ENCODE data around the gene EFHC1.

DNA sequence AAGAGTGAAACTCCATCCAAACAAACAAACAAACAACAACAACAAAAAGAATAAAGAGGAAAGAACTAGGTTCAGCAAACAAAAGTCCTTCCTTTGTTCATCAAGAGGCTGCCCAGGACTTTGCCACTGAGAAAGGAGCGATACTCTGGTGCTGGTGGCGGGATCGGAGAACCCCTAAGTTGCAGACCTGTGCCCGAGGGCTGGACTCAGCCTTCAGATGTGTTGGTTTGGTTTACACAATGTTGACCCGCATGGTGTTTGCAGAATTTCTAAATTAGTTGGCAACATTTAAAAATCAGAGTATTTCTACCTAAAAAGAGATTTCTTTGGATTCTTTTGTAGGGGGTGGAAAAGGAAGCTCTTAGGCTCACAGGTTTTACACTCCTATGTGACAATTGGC lies 114.2 kb downstream of the EFHC1 start:
- TF ChIP-seq, protein P1, sequence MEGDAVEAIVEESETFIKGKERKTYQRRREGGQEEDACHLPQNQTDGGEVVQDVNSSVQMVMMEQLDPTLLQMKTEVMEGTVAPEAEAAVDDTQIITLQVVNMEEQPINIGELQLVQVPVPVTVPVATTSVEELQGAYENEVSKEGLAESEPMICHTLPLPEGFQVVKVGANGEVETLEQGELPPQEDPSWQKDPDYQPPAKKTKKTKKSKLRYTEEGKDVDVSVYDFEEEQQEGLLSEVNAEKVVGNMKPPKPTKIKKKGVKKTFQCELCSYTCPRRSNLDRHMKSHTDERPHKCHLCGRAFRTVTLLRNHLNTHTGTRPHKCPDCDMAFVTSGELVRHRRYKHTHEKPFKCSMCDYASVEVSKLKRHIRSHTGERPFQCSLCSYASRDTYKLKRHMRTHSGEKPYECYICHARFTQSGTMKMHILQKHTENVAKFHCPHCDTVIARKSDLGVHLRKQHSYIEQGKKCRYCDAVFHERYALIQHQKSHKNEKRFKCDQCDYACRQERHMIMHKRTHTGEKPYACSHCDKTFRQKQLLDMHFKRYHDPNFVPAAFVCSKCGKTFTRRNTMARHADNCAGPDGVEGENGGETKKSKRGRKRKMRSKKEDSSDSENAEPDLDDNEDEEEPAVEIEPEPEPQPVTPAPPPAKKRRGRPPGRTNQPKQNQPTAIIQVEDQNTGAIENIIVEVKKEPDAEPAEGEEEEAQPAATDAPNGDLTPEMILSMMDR (optimal IDR thresholded peaks at IDR 0.05 in 1 of 3, IDR thresholded peaks at IDR 0.05 in 1 of 3, conservative IDR thresholded peaks at IDR 0.05 in 1 of 3; ENCODE audit: extremely low read depth in 1 of 3, insufficient read depth in 2 of 3, low read length in 3 of 3): no peak
- TF ChIP-seq EZH2 (IDR thresholded peaks at IDR 0.05; ENCODE audit: low read length): no peak

Data from keratinocyte (primary cell).